PFSK-1 (cell line): ENCODE measurements around the gene NAXD.

ENCODE experiments used
- FOXP2 ChIP-seq: optimal IDR thresholded peaks from 2 replicates; pipeline ENCODE3; 2011; ENCODE audit warnings: borderline replicate concordance, control low read depth, inconsistent platforms; ENCODE audit not compliant: insufficient read depth; ENCODE audit errors: extremely low read length, extremely low read depth
- POLR2AphosphoS5 ChIP-seq: IDR thresholded peaks from 2 replicates; pipeline ENCODE4 v1.6.1; 2012; ENCODE audit warnings: low read depth, mild to moderate bottlenecking, control low read depth, low read length, moderate library complexity
- REST ChIP-seq, 2 experiments: IDR thresholded peaks; 2 replicates each; pipeline versions ENCODE4 v1.6.1 to v1.8.0; 2011 to 2012; ENCODE audit warnings: low read depth in 2 of 2, low read length in 2 of 2, control low read depth in 1 of 2, inconsistent platforms in 1 of 2, mild to moderate bottlenecking in 1 of 2, moderate library complexity in 1 of 2; ENCODE audit not compliant: insufficient read depth in 1 of 2
- SIN3A ChIP-seq: IDR thresholded peaks from 2 replicates; pipeline ENCODE4 v1.6.1; 2012; ENCODE audit warnings: mild to moderate bottlenecking, low read length, moderate library complexity, borderline replicate concordance; ENCODE audit not compliant: insufficient read depth
- TAF1 ChIP-seq: IDR thresholded peaks from 2 replicates; pipeline ENCODE4 v1.6.1; 2012; ENCODE audit warnings: low read length, control low read depth, borderline replicate concordance; ENCODE audit not compliant: insufficient read depth

NAXD gene

GRCh38 chr13:110640591-110641029 is 25.3 kb downstream of the NAXD start:
- TF ChIP-seq POLR2AphosphoS5 (no peak), REST (IDR thresholded peaks at IDR 0.05; ENCODE audit: insufficient read depth in 1 of 2, low read depth in 2 of 2, low read length in 2 of 2) (no peak), FOXP2 (no peak), TAF1 (no peak), SIN3A (no peak)

GRCh38 chr13:110641055-110642015 is 26.0 kb downstream of the NAXD start:
- TF ChIP-seq FOXP2 (no peak), TAF1 (no peak), POLR2AphosphoS5 (no peak), REST (IDR thresholded peaks at IDR 0.05; ENCODE audit: insufficient read depth in 1 of 2, low read depth in 2 of 2, low read length in 2 of 2) (no peak), SIN3A (no peak)

- TF ChIP-seq FOXP2, result no peak
- TF ChIP-seq REST (IDR thresholded peaks at IDR 0.05; ENCODE audit: insufficient read depth in 1 of 2, low read depth in 2 of 2, low read length in 2 of 2), result no peak
- no peak for TF ChIP-seq POLR2AphosphoS5
- no peak for TF ChIP-seq TAF1
- no peak for TF ChIP-seq SIN3A
Measured at GRCh38 chr13:110642291-110642981, 27.1 kb downstream of the NAXD start.

GRCh38 chr13:110643324-110643723 is 28.0 kb downstream of the NAXD start:
- TF ChIP-seq POLR2AphosphoS5, result no peak
- TF ChIP-seq REST (IDR thresholded peaks at IDR 0.05; ENCODE audit: insufficient read depth in 1 of 2, low read depth in 2 of 2, low read length in 2 of 2), result no peak
- no peak for TF ChIP-seq FOXP2
- no peak for TF ChIP-seq TAF1
- no peak for TF ChIP-seq SIN3A
